Measurements from ENCODE around the gene CRTC1.

- TF ChIP-seq, protein P1, sequence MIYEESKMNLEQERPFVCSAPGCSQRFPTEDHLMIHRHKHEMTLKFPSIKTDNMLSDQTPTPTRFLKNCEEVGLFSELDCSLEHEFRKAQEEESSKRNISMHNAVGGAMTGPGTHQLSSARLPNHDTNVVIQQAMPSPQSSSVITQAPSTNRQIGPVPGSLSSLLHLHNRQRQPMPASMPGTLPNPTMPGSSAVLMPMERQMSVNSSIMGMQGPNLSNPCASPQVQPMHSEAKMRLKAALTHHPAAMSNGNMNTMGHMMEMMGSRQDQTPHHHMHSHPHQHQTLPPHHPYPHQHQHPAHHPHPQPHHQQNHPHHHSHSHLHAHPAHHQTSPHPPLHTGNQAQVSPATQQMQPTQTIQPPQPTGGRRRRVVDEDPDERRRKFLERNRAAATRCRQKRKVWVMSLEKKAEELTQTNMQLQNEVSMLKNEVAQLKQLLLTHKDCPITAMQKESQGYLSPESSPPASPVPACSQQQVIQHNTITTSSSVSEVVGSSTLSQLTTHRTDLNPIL (CRISPR knock-in tag; IDR thresholded peaks at IDR 0.05; ENCODE audit: low read depth), result no peak
- no peak for TF ChIP-seq ZFP3 (CRISPR knock-in tag; IDR thresholded peaks at IDR 0.05)
- TF ChIP-seq ESRRG (CRISPR knock-in tag; IDR thresholded peaks at IDR 0.05), result no peak
- no peak for TF ChIP-seq BACH2 (CRISPR knock-in tag; IDR thresholded peaks at IDR 0.05; ENCODE audit: borderline replicate concordance)
- no peak for TF ChIP-seq ARNTL (CRISPR knock-in tag; IDR thresholded peaks at IDR 0.05; ENCODE audit: borderline replicate concordance, low read depth)
- no peak for TF ChIP-seq OSR1 (CRISPR knock-in tag; IDR thresholded peaks at IDR 0.05)
- no peak for TF ChIP-seq PATZ1 (CRISPR knock-in tag; IDR thresholded peaks at IDR 0.05; ENCODE audit: borderline replicate concordance)
- TF ChIP-seq ZNF565 (CRISPR knock-in tag; conservative IDR thresholded peaks at IDR 0.05; ENCODE audit: low read depth), result no peak
- no peak for TF ChIP-seq ZFP30 (CRISPR knock-in tag; IDR thresholded peaks at IDR 0.05)
- TF ChIP-seq SNAI2 (CRISPR knock-in tag; IDR thresholded peaks at IDR 0.05), result no peak
These were observed 35.5 kb downstream of the CRTC1 start for GRCh38 chr19:18718846-18719458.

All from SK-N-SH treated with all-trans-retinoic acid at 6 μM for 48 hours (cell line).